HepG2 (cell line): ENCODE data around the gene BLID. TPM values are rescaled to one million over a fixed set of nuclear protein-coding genes. Genes with fewer than 3 reads are reported as not detected.

Source experiments
- ATAC-seq: fragments of 200-7000 bp; cut with Tn5 transposase; 3 replicates; pipeline ENCODE4 v1.9.1; 2020; ENCODE audit warnings: mild to moderate bottlenecking, moderate library complexity
- BruUV-seq: library from RNA; stranded (reverse); fragments of 400-500 nt; replicated peaks from 2 replicates; lab custom pipeline; 2021; lab: Mats Ljungman, UMichigan
- CTCF ChIA-PET: fragments of 300-600 bp; formaldehyde crosslinking; extraction: SDS; loops from one replicate; lab custom pipeline; 2021; ENCODE audit warnings: low total read pairs, inconsistent platforms, low intra/inter-chr PET ratio; lab: Yijun Ruan, JAX
- POLR2A ChIA-PET: fragments of 350-600 bp; sonication (Branson Sonifier 250); formaldehyde crosslinking; loops from one replicate; lab custom pipeline; 2020; ENCODE audit warnings: antibody characterized with exemption, inconsistent platforms; lab: Yijun Ruan, JAX
- DNase-seq: peaks from one replicate; pipeline ENCODE4 v3.0.0-alpha.2; 2015; ENCODE audit warnings: low spot score
- FAIRE-seq: peaks from 3 replicates; lab custom pipeline; 2011; peaks lifted over from hg19 to GRCh38; lab: Jason Lieb, UNC
- H2AFZ ChIP-seq: one replicate; pipeline ENCODE4 v1.6.1; 2011; ENCODE audit warnings: low read length, inconsistent platforms
- H3K27ac ChIP-seq: fragments of 300-600 bp; 3 replicates; pipeline ENCODE4 v1.8.0; 2011; ENCODE audit warnings: mixed run types, mild to moderate bottlenecking, mixed read lengths, low read length, inconsistent platforms; ENCODE audit not compliant: insufficient read depth; ENCODE audit errors: extremely low read length
- H3K27me3 ChIP-seq, 2 experiments: fragments of 200-600 bp in 1 of 2; 2 replicates in 1 of 2; 3 replicates in 1 of 2; pipeline versions ENCODE4 v1.6.0 to v1.8.0; 2011; ENCODE audit warnings: low read length in 2 of 2, mild to moderate bottlenecking in 2 of 2, moderate library complexity in 2 of 2, inconsistent platforms in 1 of 2; ENCODE audit not compliant: insufficient read depth in 2 of 2, control insufficient read depth in 1 of 2
- H3K36me3 ChIP-seq, 2 experiments: fragments of 200-600 bp in 1 of 2; replicated peaks in 1 of 2; 2 replicates in 1 of 2; 3 replicates in 1 of 2; pipeline versions ENCODE4 v1.5.1 to v1.8.0; 2011; ENCODE audit warnings: low read length in 2 of 2, inconsistent platforms in 1 of 2; ENCODE audit not compliant: insufficient read depth in 2 of 2, control insufficient read depth in 1 of 2
- H3K4me1 ChIP-seq: 2 replicates; pipeline ENCODE4 v1.5.1; 2012; ENCODE audit warnings: low read length, inconsistent platforms; ENCODE audit not compliant: insufficient read depth
- H3K4me2 ChIP-seq: 2 replicates; pipeline ENCODE4 v1.6.0; 2011; ENCODE audit warnings: low read depth, low read length, inconsistent platforms
- H3K4me3 ChIP-seq, 3 experiments: fragments of 200-600 bp in 1 of 3; sonication (generic), shearing (Covaris generic) in 1 of 3; replicated peaks in 1 of 3; 2 replicates each; pipeline ENCODE4 v1.5.1; 2011 to 2016; ENCODE audit warnings: low read length in 3 of 3, inconsistent platforms in 2 of 3, low read depth in 2 of 3, mild to moderate bottlenecking in 2 of 3, control low read depth in 1 of 3, mixed read lengths in 1 of 3; ENCODE audit not compliant: insufficient read depth in 1 of 3
- H3K79me2 ChIP-seq: one replicate; pipeline ENCODE4 v1.6.1; 2011; ENCODE audit warnings: low read length, inconsistent platforms; ENCODE audit not compliant: insufficient read depth
- H3K9ac ChIP-seq: 2 replicates; pipeline ENCODE4 v1.6.0; 2011; ENCODE audit warnings: mild to moderate bottlenecking, low read depth, low read length, inconsistent platforms; ENCODE audit not compliant: insufficient read depth
- H3K9me3 ChIP-seq: 2 replicates; pipeline ENCODE4 v1.5.1; 2012; ENCODE audit warnings: mild to moderate bottlenecking, low read length
- H4K20me1 ChIP-seq: 2 replicates; pipeline ENCODE4 v1.6.0; 2011; ENCODE audit warnings: inconsistent platforms, mild to moderate bottlenecking, low read length, moderate library complexity; ENCODE audit not compliant: insufficient read depth
- E2F5 ChIP-seq: sonication (generic); formaldehyde crosslinking; conservative IDR thresholded peaks from 2 replicates; pipeline ENCODE4 v1.4.0; 2020; ENCODE audit warnings: missing genetic modification reagents
- HDAC6 ChIP-seq: fragments of 200-600 bp; sonication (generic); IDR thresholded peaks from 2 replicates; pipeline ENCODE4 v1.7.0; 2017; ENCODE audit warnings: mild to moderate bottlenecking, antibody characterized with exemption, low read length, low read depth
- IKZF4 ChIP-seq: sonication (generic); formaldehyde crosslinking; IDR thresholded peaks from 2 replicates; pipeline ENCODE4 v1.5.1; 2020; ENCODE audit warnings: borderline replicate concordance, mild to moderate bottlenecking, low read depth, missing genetic modification reagents; ENCODE audit errors: not compliant biosample characterization
- IRF2 ChIP-seq: IDR thresholded peaks from 2 replicates; pipeline ENCODE4 v1.6.1; 2018; ENCODE audit warnings: missing genetic modification reagents, missing compliant biosample characterization
- TCF7 ChIP-seq: sonication (generic); IDR thresholded peaks from 2 replicates; pipeline ENCODE4 v1.6.1; 2016; ENCODE audit warnings: antibody characterized with exemption, low read depth
- ZNF747 ChIP-seq: sonication (generic); formaldehyde crosslinking; IDR thresholded peaks from 2 replicates; pipeline ENCODE4 v1.8.1; 2023; ENCODE audit warnings: missing genetic modification reagents, mild to moderate bottlenecking, borderline replicate concordance
- ZNF879 ChIP-seq: sonication (generic); formaldehyde crosslinking; IDR thresholded peaks from 2 replicates; pipeline ENCODE4 v1.8.1; 2023; ENCODE audit warnings: missing genetic modification reagents
- WGBS: methylation state at CpG from one replicate; pipeline ENCODE4 v1.1.6; 2017; ENCODE audit warnings: low lambda C conversion rate; 5-methylcytosine and 5-hydroxymethylcytosine counted together
- in situ Hi-C: cut with HindIII; loops from 2 replicates; pipeline ENCODE4 v1.10.0; 2017; ENCODE audit warnings: low pct_unique_long_range_greater_than_20kb; ENCODE audit not compliant: extremely low pct_ligation_motif_present
- intact Hi-C: fragments of 100-400 bp; cut with micrococcal nuclease; formaldehyde crosslinking; loops from one replicate; pipeline ENCODE4 v1.10.0; 2022; ENCODE audit not compliant: unreplicated experiment
- polyA plus RNA-seq, 8 experiments: library from polyadenylated mRNA; depleted of rRNA in 3 of 8; stranded (reverse) in 7 of 8; unstranded in 1 of 8; fragments of >200 nt; fragmentation: Illumina TruSeq in 4 of 8; extraction: Trizol in 4 of 8; gene quantifications; 2 replicates each; pipeline versions ENCODE4 v1.2.1 to v1.2.3, GENCODE V29; 2011 to 2016; ENCODE audit warnings: low read depth in 4 of 8, missing spikeins in 1 of 8, mixed read lengths in 1 of 8; ENCODE audit not compliant: insufficient read depth in 1 of 8
- total RNA-seq, 5 experiments: library from RNA; depleted of rRNA; stranded (reverse); fragments of >200 nt; fragmentation: Illumina TruSeq; extraction: Trizol; gene quantifications; 2 replicates each; pipeline ENCODE4 v1.2.3, GENCODE V29; 2016; ENCODE audit warnings: low read depth in 1 of 5
- TF ChIP-seq, protein P1 (sequence below): sonication (generic); formaldehyde crosslinking; IDR thresholded peaks from 2 replicates; pipeline ENCODE4 v1.4.0; 2020; ENCODE audit warnings: missing genetic modification reagents, borderline replicate concordance
- TF ChIP-seq, protein P2 (sequence below): sonication (generic); formaldehyde crosslinking; IDR thresholded peaks from 2 replicates; pipeline ENCODE4 v1.4.0; 2020; ENCODE audit warnings: mild to moderate bottlenecking, missing genetic modification reagents

BLID gene
- total and polyA plus RNA-seq, 2 of the 13 experiments (the other 11 are each of a cell fraction or from before 2014, with no cell fraction given) = not detected

GRCh38 chr11:122138744-122139594 is 23.0 kb upstream of the BLID start:
- ChIA-PET POLR2A (no interaction called here), CTCF (no interaction called here)
- WGBS = 34% methylated on average over 5 of the region's 5 CpGs
- H3K9ac ChIP-seq = no peak overlapping the region
- no peaks in the 10 kb centered on the region for H4K20me1 ChIP-seq
- FAIRE-seq (no peak), ATAC-seq (no peak), DNase-seq (no peak)
- no peak overlapping the region for H2AFZ ChIP-seq
- in situ Hi-C loops = no loop called here
- no peaks in the 10 kb centered on the region for H3K79me2 ChIP-seq
- no peak overlapping the region for H3K4me2 ChIP-seq
- H3K4me1 ChIP-seq = no peaks in the 10 kb centered on the region
- no TSS peak for BruUV-seq
- no peaks in the 10 kb centered on the region for H3K27me3 ChIP-seq
- no peak overlapping the region for H3K4me3 ChIP-seq
- no peaks in the 10 kb centered on the region for H3K36me3 ChIP-seq
- H3K9me3 ChIP-seq = no peaks in the 10 kb centered on the region
- H3K27ac ChIP-seq = no peak overlapping the region
- intact Hi-C loops = no loop called here
- TF ChIP-seq ZNF879 (CRISPR knock-in tag) = no peak
- TF ChIP-seq TCF7 = no peak
- no peak for TF ChIP-seq ZNF747 (CRISPR knock-in tag)
- no peak for TF ChIP-seq IKZF4 (CRISPR knock-in tag)
- TF ChIP-seq HDAC6 = no peak
- TF ChIP-seq, protein P1, sequence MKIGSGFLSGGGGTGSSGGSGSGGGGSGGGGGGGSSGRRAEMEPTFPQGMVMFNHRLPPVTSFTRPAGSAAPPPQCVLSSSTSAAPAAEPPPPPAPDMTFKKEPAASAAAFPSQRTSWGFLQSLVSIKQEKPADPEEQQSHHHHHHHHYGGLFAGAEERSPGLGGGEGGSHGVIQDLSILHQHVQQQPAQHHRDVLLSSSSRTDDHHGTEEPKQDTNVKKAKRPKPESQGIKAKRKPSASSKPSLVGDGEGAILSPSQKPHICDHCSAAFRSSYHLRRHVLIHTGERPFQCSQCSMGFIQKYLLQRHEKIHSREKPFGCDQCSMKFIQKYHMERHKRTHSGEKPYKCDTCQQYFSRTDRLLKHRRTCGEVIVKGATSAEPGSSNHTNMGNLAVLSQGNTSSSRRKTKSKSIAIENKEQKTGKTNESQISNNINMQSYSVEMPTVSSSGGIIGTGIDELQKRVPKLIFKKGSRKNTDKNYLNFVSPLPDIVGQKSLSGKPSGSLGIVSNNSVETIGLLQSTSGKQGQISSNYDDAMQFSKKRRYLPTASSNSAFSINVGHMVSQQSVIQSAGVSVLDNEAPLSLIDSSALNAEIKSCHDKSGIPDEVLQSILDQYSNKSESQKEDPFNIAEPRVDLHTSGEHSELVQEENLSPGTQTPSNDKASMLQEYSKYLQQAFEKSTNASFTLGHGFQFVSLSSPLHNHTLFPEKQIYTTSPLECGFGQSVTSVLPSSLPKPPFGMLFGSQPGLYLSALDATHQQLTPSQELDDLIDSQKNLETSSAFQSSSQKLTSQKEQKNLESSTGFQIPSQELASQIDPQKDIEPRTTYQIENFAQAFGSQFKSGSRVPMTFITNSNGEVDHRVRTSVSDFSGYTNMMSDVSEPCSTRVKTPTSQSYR (CRISPR knock-in tag) = no peak
- no peak for TF ChIP-seq IRF2
- no peak for TF ChIP-seq E2F5
- TF ChIP-seq, protein P2, sequence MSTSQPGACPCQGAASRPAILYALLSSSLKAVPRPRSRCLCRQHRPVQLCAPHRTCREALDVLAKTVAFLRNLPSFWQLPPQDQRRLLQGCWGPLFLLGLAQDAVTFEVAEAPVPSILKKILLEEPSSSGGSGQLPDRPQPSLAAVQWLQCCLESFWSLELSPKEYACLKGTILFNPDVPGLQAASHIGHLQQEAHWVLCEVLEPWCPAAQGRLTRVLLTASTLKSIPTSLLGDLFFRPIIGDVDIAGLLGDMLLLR (CRISPR knock-in tag) = no peak
